Adipocyte (in vitro differentiated cells): Measurements from ENCODE around the gene MAP4K1.
"Not testable (repeated sequence)": the region's sequence is repeated elsewhere in the genome, so short reads cannot be mapped to it uniquely, and the experiment has no call there.

Source experiments
- DNase-seq: peaks from one replicate; pipeline ENCODE4 v3.0.0-alpha.2; 2015; ENCODE audit warnings: low read depth
- H3K27me3 ChIP-seq: replicated peaks from 2 replicates; pipeline ENCODE4 v1.7.0; 2013; ENCODE audit warnings: mild to moderate bottlenecking, low read length, moderate library complexity; ENCODE audit not compliant: control insufficient read depth, insufficient read depth
- H3K36me3 ChIP-seq: 2 replicates; pipeline ENCODE4 v1.7.0; 2013; ENCODE audit warnings: low read length, mild to moderate bottlenecking, moderate library complexity; ENCODE audit not compliant: control insufficient read depth, insufficient read depth, severe bottlenecking
- H3K4me1 ChIP-seq: 2 replicates; pipeline ENCODE4 v1.7.0; 2013; ENCODE audit warnings: mild to moderate bottlenecking, low read length, moderate library complexity; ENCODE audit not compliant: control insufficient read depth, insufficient read depth
- H3K4me3 ChIP-seq: 2 replicates; pipeline ENCODE4 v1.7.0; 2013; ENCODE audit warnings: mild to moderate bottlenecking, low read length, moderate library complexity
- H3K9ac ChIP-seq: 2 replicates; pipeline ENCODE4 v1.7.0; 2013; ENCODE audit warnings: mild to moderate bottlenecking, low read length, moderate library complexity
- H3K9me3 ChIP-seq: 2 replicates; pipeline ENCODE4 v1.7.0; 2013; ENCODE audit warnings: mild to moderate bottlenecking, low read length, moderate library complexity; ENCODE audit not compliant: control insufficient read depth

Gene MAP4K1

GRCh38 chr19:38583985-38584305, 33.8 kb downstream of the MAP4K1 start:
- Histone ChIP-seq H3K4me3 (no peak overlapping the region), H3K9me3 (no peaks in the 10 kb centered on the region), H3K27me3 (no peaks in the 10 kb centered on the region), H3K9ac (no peak overlapping the region), H3K36me3 (no peaks in the 10 kb centered on the region), H3K4me1 (no peaks in the 10 kb centered on the region)
- no peak for DNase-seq

GRCh38 chr19:38583219-38583984, 34.4 kb downstream of the MAP4K1 start:
- Histone ChIP-seq H3K36me3 (no peaks in the 10 kb centered on the region), H3K4me3 (no peak overlapping the region), H3K9ac (no peak overlapping the region), H3K27me3 (no peaks in the 10 kb centered on the region), H3K9me3 (no peaks in the 10 kb centered on the region), H3K4me1 (no peaks in the 10 kb centered on the region)
- DNase-seq: no peak

GRCh38 chr19:38580080-38580479, 37.7 kb downstream of the MAP4K1 start:
- Histone ChIP-seq H3K9me3 (no peaks in the 10 kb centered on the region), H3K9ac (no peak overlapping the region), H3K4me3 (no peak overlapping the region), H3K36me3 (no peaks in the 10 kb centered on the region), H3K4me1 (no peaks in the 10 kb centered on the region), H3K27me3 (no peaks in the 10 kb centered on the region)
- DNase-seq: no peak

- H3K9ac ChIP-seq, H3K27me3 ChIP-seq, H3K4me1 ChIP-seq, H3K4me3 ChIP-seq, DNase-seq, H3K9me3 ChIP-seq, H3K36me3 ChIP-seq: not testable (repeated sequence)
Measured at GRCh38 chr19:38579304-38579703, 38.4 kb downstream of the MAP4K1 start.

- no peak for DNase-seq
- H3K9ac ChIP-seq: no peak overlapping the region
Measured at GRCh38 chr19:38577826-38578225, 39.9 kb downstream of the MAP4K1 start.

GRCh38 chr19:38571682-38572081, 46.1 kb downstream of the MAP4K1 start:
- Histone ChIP-seq H3K4me3 (no peak overlapping the region), H3K4me1 (no peaks in the 10 kb centered on the region), H3K9me3 (no peaks in the 10 kb centered on the region), H3K9ac (no peak overlapping the region), H3K36me3 (no peaks in the 10 kb centered on the region), H3K27me3 (peaks cover 13% of the 10 kb centered on the region)
- no peak for DNase-seq

More at GRCh38 chr19:38577826-38578225, 39.9 kb downstream of the MAP4K1 start:
- H3K27me3 ChIP-seq: no peaks in the 10 kb centered on the region
- H3K36me3 ChIP-seq: no peaks in the 10 kb centered on the region
- no peak overlapping the region for H3K4me3 ChIP-seq
- H3K4me1 ChIP-seq: no peaks in the 10 kb centered on the region
- no peaks in the 10 kb centered on the region for H3K9me3 ChIP-seq

GRCh38 chr19:38569368-38569983, 48.3 kb downstream of the MAP4K1 start:
- Histone ChIP-seq H3K4me1 (no peaks in the 10 kb centered on the region), H3K27me3 (peaks cover 18% of the 10 kb centered on the region), H3K4me3 (no peak overlapping the region), H3K9me3 (no peaks in the 10 kb centered on the region), H3K36me3 (no peaks in the 10 kb centered on the region), H3K9ac (no peak overlapping the region)
- DNase-seq: no peak

- H3K4me3 ChIP-seq: no peak overlapping the region
- H3K36me3 ChIP-seq: no peaks in the 10 kb centered on the region
- no peak overlapping the region for H3K9ac ChIP-seq
- H3K27me3 ChIP-seq: peaks cover 35% of the 10 kb centered on the region
- H3K9me3 ChIP-seq: no peaks in the 10 kb centered on the region
- no peak for DNase-seq
- H3K4me1 ChIP-seq: no peaks in the 10 kb centered on the region
Measured at GRCh38 chr19:38565691-38566105, 52.1 kb downstream of the MAP4K1 start.

- H3K27me3 ChIP-seq: peaks cover 35% of the 10 kb centered on the region
- H3K9ac ChIP-seq: no peak overlapping the region
- peaks cover under 1% of the 10 kb centered on the region for H3K4me1 ChIP-seq
- no peak overlapping the region for H3K4me3 ChIP-seq
- DNase-seq: peak; percentile 44
- H3K9me3 ChIP-seq: no peaks in the 10 kb centered on the region
- H3K36me3 ChIP-seq: no peaks in the 10 kb centered on the region
Measured at GRCh38 chr19:38564981-38565690, 52.6 kb downstream of the MAP4K1 start.

GRCh38 chr19:38563475-38563874, 54.3 kb downstream of the MAP4K1 start:
- Histone ChIP-seq H3K9me3 (no peaks in the 10 kb centered on the region), H3K9ac (no peak overlapping the region), H3K36me3 (no peaks in the 10 kb centered on the region), H3K4me3 (no peak overlapping the region), H3K27me3 (peaks cover 35% of the 10 kb centered on the region), H3K4me1 (peaks cover 9% of the 10 kb centered on the region)
- DNase-seq: no peak

GRCh38 chr19:38562096-38562495, 55.7 kb downstream of the MAP4K1 start:
- Histone ChIP-seq H3K9ac (no peak overlapping the region), H3K4me1 (peaks cover 9% of the 10 kb centered on the region), H3K27me3 (peaks cover 27% of the 10 kb centered on the region), H3K9me3 (no peaks in the 10 kb centered on the region), H3K36me3 (no peaks in the 10 kb centered on the region), H3K4me3 (no peak overlapping the region)
- DNase-seq: no peak
